Retina (tissue), 1 donor: ENCODE measurements around the gene CCDC18.
"Not testable (repeated sequence)": the region's sequence is repeated elsewhere in the genome, so short reads cannot be mapped to it uniquely, and the experiment has no call there.

ENCODE experiments used
- DNase-seq: peaks from one replicate; pipeline ENCODE4 v3.0.0-alpha.2; 2016

Gene CCDC18

DNA sequence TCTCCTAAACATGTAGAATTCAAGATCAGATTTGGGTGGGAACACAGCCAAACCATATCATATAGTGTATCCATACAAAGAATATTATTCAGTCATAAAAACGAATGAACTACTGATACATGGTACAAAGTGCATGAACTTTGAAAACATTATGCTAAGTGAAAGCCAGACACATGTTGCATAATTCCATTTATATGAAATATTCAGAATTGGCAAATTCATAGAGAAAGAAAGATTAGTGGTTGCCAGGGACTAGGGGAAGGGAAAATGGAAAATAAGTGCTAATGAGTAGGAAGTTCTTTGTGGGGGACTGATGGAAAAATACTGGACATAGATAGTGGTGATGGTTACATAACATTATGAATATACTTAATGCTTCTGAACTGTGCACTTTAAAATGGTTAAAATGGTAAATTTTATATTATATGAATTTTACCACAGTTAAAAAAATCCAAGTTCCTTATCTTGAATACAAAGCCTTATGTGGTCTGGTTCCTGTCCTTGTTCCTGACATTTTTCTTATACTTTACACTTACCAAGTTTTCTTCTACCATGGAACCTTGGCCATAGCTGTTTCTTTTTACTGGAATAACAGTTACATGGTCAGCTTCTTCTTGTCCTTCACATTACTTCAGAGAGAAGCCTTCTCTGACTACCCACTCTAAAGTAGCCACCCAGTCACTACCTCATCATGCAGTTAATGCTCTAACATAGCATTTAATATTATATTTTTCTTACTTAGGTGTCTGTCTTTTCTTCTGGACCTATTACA is 64.0 kb downstream of the CCDC18 start:
- DNase-seq: no peak

DNA sequence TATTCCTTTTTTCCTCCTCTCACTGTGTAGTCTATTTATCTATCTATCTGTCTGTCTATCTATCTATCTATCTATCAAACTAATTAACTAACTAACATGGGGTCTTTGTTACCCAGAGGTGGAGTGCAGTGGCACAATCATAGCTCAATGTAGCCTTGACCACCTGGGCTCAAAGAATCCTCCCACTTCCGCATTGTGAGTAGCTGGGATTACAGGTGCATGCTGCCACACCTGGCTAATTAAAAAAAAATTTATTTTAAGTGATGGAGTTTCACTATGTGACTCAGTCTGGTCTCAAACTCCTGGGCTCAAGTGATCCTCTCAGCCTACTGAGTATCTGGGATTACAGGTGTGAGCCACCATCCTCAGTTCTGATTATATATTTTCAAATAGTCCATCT is 71.4 kb downstream of the CCDC18 start:
- DNase-seq: no peak

DNA sequence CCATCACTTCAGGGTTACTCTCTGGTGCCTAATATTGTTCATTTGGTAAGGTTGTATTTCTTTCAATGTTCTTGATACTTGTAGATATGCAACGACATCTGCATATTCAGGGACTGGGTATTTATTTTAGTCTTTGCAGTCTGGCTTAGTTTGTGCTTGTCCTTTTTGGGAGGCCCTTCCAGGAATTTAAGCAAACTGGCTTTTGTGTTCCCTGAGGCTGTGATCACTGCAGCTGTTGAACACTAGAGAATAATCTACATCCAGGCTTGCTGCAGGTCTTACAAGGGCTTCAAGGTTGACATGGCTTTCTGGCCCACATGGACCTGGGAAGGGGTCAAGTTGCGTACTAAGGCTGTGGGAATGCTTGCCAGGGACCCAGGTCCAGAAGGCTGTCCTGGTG is 72.1 kb downstream of the CCDC18 start:
- DNase-seq: no peak

DNA sequence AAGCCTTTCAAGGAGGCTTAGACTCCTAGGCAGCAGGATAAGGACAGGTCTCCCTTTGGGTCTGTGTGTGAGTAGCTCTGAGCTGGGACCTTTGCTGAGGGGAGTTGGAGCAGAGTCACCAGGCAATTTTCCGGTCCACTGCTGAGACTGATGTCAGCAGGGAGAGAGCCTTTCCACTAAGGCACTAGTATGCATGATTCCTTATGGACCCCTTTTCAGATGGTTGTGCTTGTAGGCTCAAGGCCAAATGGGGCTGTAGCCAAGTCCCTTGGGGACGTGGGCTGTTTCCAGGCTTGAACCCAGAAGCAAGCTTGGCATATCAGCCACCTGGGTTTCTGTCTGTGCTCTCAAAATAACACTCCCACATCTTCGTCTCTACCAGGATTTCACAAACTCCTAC is 73.0 kb downstream of the CCDC18 start:
- DNase-seq: no peak

DNA sequence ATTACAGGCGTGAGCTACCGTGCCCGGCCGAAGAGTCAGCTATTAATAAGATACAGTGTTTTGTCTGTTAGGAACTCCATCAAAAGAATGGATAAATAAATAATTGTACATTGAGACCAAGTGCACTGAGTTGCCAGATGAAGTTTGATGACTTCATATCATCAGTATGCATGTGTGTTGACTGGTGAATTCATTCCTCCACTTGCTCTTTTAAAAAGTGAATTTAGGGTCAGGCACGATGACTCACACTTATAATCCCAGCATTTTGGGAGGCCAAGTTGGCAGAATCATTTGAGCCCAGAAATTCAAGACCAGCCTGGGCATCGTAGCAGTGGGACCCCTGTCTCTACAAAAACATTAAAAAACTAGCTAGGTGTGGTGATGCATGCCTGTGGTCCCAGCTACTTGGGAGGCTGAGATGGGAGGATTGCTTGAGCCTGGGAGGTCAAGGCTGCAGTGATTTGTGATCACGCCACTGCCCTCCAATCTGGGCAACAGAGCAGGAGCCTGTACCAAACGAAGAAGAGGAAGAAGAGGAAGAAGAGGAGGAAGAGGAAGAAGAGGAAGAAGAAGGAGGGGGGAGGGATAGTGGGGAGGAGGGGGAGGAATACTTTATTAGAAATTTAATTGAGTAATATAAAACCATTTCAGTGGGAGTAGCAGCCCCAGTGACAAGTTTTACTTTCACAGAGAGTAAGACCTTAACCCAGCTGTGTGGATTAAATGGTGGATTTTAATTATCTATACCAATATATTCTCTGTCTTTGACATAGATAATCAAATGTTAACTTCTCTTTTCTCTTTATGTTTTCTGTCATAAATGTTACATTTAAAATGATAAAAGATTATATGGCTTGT is 74.9 kb downstream of the CCDC18 start:
- DNase-seq: no peak

DNA sequence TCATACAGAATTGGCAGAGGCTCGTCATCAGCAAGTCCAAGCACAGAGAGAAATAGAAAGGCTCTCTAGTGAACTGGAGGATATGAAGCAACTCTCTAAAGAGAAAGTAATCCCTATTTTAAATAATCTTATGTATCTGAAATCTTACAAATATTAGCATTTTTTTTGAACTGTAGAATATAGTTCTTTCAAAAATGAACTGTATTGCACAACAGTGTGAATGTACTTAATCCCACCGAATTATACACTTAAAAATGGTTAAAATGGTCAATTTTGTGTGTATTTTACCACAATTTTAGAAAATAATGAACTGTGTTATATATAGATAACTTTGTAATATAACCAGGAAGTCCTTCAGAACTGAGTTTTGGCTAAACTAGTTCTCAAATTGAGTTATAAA is 75.9 kb downstream of the CCDC18 start:
- no peak for DNase-seq

DNA sequence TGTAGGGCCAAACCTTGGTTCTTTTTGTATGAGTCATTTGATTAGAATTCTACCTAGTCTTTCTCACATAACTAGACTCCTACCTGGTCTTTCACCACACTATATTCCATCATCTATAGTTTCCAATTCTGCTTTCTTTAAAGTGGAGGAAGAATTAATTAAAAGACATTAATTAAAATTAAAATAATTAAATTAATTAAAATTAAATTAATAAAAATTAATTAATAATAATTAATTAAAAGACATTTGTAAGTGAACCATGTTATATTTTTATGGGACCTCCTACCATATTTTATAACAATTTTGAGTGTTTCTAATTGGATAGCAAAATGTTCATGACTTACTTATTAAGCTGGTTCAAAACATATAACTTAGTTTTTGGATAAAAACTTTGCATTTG is 77.4 kb downstream of the CCDC18 start:
- DNase-seq: no peak

DNA sequence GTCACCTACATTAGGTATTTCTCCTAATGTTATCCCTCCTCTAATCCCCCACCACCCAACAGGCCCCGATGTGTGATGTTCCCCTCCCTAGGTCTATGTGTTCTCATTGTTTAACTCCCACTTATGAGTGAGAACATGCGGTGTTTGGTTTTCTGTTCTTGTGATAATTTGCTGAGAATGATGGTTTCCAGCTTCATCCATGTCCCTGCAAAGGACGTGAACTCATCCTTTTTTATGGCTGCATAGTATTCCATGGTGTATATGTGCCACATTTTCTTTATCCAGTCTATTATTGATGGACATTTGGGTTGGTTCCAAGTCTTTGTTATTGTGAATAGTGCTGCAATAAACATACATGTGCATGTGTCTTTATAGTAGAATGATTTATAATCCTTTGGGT is 80.2 kb downstream of the CCDC18 start:
- not testable (repeated sequence) for DNase-seq

DNA sequence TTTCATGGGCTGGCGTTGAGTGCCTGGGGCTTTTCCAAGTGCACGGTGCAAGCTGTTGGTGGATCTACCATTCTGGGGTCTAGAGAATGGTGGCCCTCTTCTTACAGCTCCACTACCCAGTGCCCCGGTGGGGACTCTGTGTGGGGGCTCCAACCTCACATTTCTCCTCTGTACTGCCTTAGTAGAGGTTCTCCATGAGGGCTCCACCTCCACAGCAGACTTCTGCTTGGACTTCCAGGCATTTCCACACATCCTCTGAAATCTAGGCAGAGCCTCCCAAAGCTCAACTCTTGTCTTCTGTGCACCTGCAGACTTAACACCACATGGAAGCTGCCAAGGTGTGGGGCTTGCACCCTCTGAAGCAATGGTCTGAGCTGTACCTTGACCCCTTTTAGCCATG is 82.1 kb downstream of the CCDC18 start:
- no peak for DNase-seq

DNA sequence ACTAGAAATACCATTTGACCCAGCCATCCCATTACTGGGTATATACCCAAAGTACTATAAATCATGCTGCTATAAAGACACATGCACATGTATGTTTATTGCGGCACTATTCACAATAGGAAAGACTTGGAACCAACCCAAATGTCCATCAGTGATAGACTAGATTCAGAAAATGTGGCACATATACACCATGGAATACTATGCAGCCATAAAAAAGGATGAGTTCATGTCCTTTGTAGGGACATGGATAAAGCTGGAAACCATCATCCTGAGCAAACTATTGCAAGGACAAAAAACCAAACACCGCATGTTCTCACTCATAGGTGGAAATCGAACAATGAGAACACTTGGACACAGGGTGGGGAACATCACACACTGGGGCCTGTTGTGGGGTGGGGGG is 88.4 kb downstream of the CCDC18 start:
- DNase-seq: not testable (repeated sequence)

DNA sequence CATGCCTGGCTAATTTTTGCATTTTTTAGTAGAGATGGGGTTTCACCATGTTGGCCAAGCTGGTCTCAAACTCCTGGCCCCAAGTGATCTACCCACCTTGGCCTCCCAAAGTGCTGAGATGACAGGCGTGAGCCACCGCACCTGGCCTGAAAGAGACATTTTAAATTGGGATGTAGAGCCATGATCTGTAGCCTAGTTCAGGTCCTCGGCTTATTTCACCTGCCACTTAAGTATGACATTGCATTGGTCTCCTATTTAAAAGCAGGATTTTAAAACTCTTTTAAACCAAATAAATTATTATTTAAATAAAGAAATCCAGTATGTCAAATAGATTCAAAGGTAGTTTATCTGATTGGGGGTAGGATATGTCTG is 94.7 kb downstream of the CCDC18 start:
- not testable (repeated sequence) for DNase-seq

DNA sequence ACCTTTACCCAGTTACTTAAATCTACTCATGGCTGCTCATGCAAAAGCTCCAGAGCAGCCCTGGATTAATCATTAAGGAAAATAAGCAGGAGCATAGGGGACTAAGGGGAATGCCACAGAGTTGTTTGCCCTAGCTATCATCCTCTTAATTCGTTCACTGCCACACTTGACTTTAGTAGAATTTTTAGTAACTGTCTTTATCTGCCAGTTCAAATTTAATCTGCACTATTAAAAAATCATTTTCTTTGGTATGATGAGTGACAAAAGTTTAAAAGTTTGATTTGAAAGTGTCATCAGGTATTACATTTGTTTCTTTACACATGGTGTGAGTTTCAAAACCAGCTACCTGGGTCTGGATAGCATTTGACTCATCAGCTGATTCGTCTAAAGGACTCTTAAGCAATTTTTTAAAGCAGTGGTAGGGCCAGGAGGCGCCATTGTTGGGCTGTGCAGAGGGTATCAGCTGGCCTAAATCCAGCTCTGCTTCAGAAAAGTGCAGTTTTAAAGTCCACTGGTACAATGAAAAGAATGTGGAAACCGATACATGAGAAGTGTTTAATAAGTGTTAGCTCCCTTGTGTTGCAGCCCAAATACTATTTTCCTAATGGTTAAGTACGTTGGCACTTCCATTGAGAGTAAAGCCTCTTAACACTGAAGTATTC is 95.2 kb downstream of the CCDC18 start:
- no peak for DNase-seq

DNA sequence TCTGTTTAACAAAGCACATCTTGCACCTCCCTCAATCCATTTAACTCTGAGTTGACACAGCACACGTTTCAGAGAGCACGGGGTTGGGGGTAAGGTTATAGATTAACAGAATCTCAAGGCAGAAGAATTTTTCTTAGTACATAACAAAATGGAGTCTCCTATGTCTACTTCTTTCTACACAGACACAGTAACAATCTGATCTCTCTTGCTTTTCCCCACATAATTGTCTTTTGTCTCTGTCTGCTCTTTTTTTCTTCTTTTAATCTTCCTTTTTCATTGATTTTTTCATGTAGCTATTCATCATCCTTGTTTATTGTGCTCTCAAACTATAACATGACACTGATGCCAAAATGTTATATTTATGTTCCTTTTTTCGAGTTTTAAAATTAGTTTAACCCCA is 97.0 kb downstream of the CCDC18 start:
- not testable (repeated sequence) for DNase-seq

DNA sequence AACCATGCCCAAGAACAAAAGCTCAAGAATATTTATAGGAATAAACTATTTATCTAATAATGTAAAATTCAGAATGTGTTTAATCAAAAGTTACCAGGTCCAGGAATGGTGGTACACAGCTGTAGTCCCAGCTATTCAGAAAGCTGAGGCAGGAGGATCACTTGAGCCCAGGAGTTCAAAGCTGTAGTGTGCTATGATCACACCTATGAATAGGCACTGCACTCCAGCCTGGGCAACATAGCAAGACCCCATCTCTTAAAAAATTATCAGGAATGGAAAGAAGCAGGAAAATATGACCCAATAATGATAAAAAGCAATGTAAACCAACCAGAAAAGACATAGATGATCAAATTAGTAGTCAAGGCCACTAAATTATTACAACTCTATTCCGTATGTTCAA is 103.0 kb downstream of the CCDC18 start:
- DNase-seq: no peak

DNA sequence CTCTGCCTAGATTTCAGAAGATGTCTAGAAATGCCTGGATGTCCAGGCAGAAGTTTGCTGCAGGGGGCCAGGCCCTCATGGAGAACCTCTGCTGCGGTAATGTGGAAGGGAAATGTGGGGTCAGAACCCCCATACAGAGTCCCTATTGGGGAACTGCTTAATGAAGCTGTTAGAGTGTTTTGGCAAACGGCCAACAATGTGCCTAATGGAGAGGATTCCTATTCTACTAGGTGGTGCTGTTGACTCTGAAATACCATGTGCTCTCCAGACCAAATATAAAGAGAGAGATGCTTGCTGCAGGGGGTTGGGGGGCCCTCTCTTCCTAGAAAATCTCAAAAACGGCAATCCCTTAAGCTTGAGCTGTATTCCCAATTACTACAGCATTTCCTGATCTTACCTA is 108.0 kb downstream of the CCDC18 start:
- DNase-seq: no peak

DNA sequence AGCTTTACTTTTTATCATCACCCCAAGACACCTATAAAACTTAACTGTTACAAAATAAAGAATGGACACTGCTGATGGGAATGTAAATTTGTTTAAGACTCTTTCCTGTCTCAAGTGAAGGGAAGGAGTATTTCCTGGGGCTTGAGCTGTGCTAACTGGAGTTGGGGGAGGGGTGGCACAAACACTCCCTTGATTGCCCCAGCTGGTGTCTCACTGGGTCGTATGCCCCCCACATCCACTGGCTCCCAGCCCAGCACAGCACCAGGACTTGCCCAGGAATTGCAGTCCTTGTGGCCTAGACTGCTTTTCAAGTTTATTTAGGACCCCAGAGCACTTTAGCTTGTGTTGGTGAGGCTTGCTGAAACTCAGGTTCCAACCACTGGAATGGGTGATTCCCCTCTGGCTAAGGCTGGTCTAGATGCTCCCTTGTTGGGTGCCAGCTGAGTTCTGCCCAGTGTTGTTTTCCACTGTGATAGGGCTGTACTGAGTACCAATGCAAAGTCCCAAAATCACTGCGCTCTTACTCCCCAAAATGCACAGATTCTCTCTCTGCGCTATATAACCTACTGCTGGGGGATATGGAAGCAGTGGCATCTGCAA is 116.1 kb downstream of the CCDC18 start:
- DNase-seq: no peak

DNA sequence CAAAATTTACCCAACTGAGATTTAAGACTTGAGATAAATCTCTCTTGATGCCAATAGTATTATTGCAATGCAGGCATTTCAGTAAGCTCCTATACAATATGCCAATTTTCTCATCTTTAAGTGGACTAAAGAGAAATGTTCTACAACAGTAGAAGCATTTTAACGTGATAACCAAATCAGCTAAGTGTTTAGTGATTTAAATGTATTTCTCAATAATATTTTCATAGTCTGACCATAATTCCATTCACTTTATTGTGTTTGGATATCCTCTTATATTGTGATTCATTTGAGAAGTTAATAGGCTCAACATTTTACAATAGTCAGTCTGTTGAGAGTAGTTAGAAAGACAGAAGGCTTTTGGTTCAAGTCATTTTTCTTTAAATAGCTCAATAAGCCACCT is 120.6 kb downstream of the CCDC18 start:
- DNase-seq: no peak

DNA sequence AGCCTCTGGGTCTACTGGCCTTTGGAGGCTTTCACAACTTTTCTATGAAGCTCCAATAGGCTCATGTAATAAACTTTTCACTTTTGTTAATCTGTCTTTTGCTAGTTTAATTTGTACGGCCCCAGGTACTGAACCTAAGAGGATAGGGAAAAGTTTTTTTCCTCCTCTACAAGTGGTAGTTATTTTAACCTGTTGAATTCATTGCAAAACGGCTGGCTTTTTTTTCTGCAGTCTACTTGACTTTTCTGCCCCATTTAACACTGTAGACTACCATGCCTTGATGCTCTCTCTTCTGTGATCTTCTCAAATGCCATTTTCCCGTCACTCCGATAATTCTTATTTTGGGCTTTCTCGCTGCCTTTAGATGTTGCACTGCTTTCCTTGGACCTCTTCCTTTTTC is 121.6 kb downstream of the CCDC18 start:
- DNase-seq: no peak

DNA sequence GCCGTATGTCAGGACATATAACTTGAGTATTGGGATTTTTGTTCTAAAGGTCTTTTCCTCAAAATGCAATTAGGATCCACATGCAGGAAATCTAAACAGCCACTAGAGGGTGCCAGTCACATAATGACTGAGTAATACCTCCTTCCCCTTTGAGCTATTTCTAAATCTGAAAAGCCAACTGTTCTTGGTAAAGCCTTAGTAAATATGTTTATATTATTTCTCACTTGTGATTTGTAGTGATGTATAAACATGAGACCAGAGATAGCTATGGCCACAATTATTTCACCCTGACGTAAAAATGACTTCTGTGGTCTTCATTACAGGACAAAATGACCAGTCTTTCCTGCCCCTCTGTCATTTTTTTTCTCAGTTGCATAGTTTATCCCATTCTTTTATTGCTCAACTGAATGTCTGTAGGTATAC is 124.2 kb downstream of the CCDC18 start:
- DNase-seq: peak; percentile 35

DNA sequence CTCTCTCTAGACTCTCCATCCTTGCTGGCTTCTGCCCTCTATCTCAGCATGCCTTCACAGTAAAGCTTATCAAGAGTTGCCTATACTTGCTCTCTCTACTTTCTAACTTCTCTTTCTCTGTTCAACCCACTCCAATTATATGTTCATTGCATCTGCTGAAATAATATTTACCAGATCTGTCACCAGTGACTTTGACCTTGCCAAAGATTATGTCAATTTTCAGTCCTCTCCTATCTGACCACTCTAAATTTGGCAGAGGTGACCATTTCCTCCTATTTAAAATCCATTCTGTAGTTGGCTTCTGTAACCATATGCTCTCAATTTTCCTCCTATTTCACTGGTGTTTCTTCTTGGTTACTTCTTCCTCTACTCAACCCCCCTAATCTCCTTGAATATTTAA is 126.4 kb downstream of the CCDC18 start:
- no peak for DNase-seq

DNA sequence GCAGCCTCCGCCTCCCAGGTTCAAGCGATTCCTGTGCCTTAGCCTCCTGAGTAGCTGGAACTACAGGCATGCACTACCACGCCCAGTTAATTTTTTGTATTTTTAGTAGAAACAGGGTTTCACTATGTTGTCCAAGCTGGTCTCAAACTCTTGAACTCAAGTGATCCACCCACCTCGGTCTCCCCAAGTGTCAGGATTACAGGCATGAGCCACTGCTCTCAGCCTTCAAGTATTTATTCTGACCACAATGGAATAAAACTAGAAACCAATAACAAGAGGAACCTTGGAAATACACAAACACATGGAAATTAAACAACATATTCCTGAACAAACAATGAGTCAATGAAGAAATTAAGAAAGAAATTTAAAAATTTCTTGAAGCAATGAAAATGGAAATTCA is 132.5 kb downstream of the CCDC18 start:
- DNase-seq: no peak

DNA sequence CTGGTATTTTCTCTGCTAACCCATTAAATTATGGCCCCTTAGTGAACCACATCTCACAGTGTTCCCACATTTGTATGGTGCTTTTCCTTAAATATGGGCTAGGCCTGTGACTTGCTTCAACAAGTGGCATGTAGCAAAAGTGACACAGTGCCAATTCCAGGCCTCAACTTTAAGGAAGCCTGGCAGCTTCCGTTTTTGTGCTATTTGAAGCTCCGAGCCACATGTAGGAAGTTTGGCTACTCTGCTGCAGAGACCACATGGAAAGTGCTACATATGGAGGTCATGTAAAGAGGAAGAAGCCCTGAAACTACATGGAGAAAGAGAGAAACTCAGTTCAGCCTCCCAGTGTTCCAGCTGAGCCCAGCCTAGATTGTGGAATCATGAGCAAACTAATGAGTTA is 136.7 kb downstream of the CCDC18 start:
- DNase-seq: peak; percentile 28

DNA sequence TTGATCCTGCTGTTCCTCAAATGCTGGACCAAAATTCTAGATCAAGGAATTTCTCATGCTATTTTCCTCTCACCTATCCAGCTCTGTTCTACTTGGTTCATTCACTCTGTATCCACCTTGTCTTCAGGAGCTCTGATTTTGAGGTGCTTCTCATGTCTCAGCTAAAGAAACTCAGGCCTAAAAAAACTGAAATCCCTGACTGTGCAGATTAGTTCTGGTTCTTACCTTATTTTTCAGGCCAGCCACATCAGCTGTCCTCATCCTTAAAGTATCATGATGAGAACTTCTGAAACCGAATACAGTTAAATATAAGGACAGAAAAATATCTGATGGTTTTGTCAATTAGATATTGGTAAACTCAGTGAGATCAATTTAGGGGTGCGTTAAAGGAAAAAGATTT is 137.4 kb downstream of the CCDC18 start:
- no peak for DNase-seq
